HEK293 (cell line): ENCODE measurements around the gene NUP62.

Source experiments
- CTCF ChIA-PET: fragments of 350-600 bp; formaldehyde crosslinking; extraction: SDS; loops from one replicate; lab custom pipeline; 2021; ENCODE audit warnings: antibody characterized with exemption; lab: Yijun Ruan, JAX
- POLR2A ChIA-PET: fragments of 300-600 bp; formaldehyde crosslinking; extraction: SDS; loops from one replicate; lab custom pipeline; 2020; ENCODE audit warnings: antibody characterized with exemption, inconsistent platforms; lab: Yijun Ruan, JAX
- H3K27ac ChIP-seq: fragments of 200-500 bp; sonication (Bioruptor generic); 2 replicates; pipeline ENCODE4 v1.5.1; 2014; ENCODE audit warnings: low read depth, low read length, control low read depth, inconsistent platforms; ENCODE audit errors: extremely low read depth
- H3K36me3 ChIP-seq, 2 experiments: fragments of 200-500 bp in 1 of 2; sonication (Bioruptor generic) in 1 of 2; 1 replicate in 1 of 2; 2 replicates in 1 of 2; pipeline ENCODE4 v1.5.1; 2014 to 2017; ENCODE audit warnings: inconsistent platforms in 2 of 2, low read length in 2 of 2; ENCODE audit not compliant: control insufficient read depth in 2 of 2, insufficient read depth in 1 of 2
- H3K4me1 ChIP-seq: fragments of 200-500 bp; sonication (Bioruptor generic); 2 replicates; pipeline ENCODE4 v1.5.1; 2014; ENCODE audit warnings: mild to moderate bottlenecking, low read length, inconsistent platforms; ENCODE audit not compliant: control insufficient read depth, insufficient read depth
- H3K4me3 ChIP-seq: 2 replicates; pipeline ENCODE4 v1.5.1; 2011; ENCODE audit warnings: low read depth, mild to moderate bottlenecking, control low read depth, low read length, moderate library complexity
- H3K9me3 ChIP-seq: fragments of 200-500 bp; sonication (Bioruptor generic); 2 replicates; pipeline ENCODE4 v1.5.1; 2014; ENCODE audit warnings: low read depth, low read length, inconsistent platforms; ENCODE audit not compliant: control insufficient read depth, insufficient read depth
- BCL11B ChIP-seq: fragments of 450-650 bp; formaldehyde crosslinking; IDR thresholded peaks from 2 replicates; pipeline ENCODE4 v1.5.1; 2016; ENCODE audit warnings: low read depth, missing biosample characterization, missing genetic modification characterization
- GLIS1 ChIP-seq: fragments of 450-650 bp; formaldehyde crosslinking; IDR thresholded peaks from 2 replicates; pipeline ENCODE4 v1.5.1; 2016; ENCODE audit warnings: missing biosample characterization, missing genetic modification characterization
- HOXD13 ChIP-seq: sonication (generic); formaldehyde crosslinking; IDR thresholded peaks from 2 replicates; pipeline ENCODE4 v1.8.0; 2022; ENCODE audit warnings: missing genetic modification reagents, borderline replicate concordance
- KLF1 ChIP-seq: fragments of 450-650 bp; formaldehyde crosslinking; IDR thresholded peaks from 2 replicates; pipeline ENCODE4 v1.5.1; 2016; ENCODE audit warnings: missing biosample characterization, missing genetic modification characterization
- KLF10 ChIP-seq: fragments of 450-650 bp; IDR thresholded peaks from 2 replicates; pipeline ENCODE4 v1.5.1; 2018; ENCODE audit warnings: missing biosample characterization, mild to moderate bottlenecking, missing genetic modification characterization
- KLF7 ChIP-seq: fragments of 450-650 bp; formaldehyde crosslinking; IDR thresholded peaks from 2 replicates; pipeline ENCODE4 v1.5.1; 2016; ENCODE audit warnings: missing biosample characterization, missing genetic modification characterization, borderline replicate concordance
- KLF8 ChIP-seq: fragments of 450-650 bp; formaldehyde crosslinking; IDR thresholded peaks from 2 replicates; pipeline ENCODE4 v1.5.1; 2016; ENCODE audit warnings: missing biosample characterization, missing genetic modification characterization
- RBAK ChIP-seq: fragments of 450-650 bp; formaldehyde crosslinking; IDR thresholded peaks from 2 replicates; pipeline ENCODE4 v1.5.1; 2016; ENCODE audit warnings: missing biosample characterization, missing genetic modification characterization
- SP2 ChIP-seq: fragments of 450-650 bp; formaldehyde crosslinking; IDR thresholded peaks from 2 replicates; pipeline ENCODE4 v1.5.1; 2016; ENCODE audit warnings: missing biosample characterization, missing genetic modification characterization
- YY2 ChIP-seq: fragments of 450-650 bp; formaldehyde crosslinking; IDR thresholded peaks from 2 replicates; pipeline ENCODE4 v1.5.1; 2016; ENCODE audit warnings: missing biosample characterization, missing genetic modification characterization
- ZBTB17 ChIP-seq: fragments of 450-650 bp; formaldehyde crosslinking; IDR thresholded peaks from 2 replicates; pipeline ENCODE4 v1.5.1; 2016; ENCODE audit warnings: missing biosample characterization, missing genetic modification characterization
- ZNF132 ChIP-seq: fragments of 450-650 bp; formaldehyde crosslinking; IDR thresholded peaks from 2 replicates; pipeline ENCODE4 v1.5.1; 2017; ENCODE audit warnings: missing biosample characterization, missing genetic modification characterization, borderline replicate concordance
- ZNF155 ChIP-seq: fragments of 450-650 bp; formaldehyde crosslinking; IDR thresholded peaks from 2 replicates; pipeline ENCODE4 v1.5.1; 2016; ENCODE audit warnings: missing biosample characterization, missing genetic modification characterization
- ZNF239 ChIP-seq: fragments of 450-650 bp; formaldehyde crosslinking; IDR thresholded peaks from 2 replicates; pipeline ENCODE4 v1.5.1; 2016; ENCODE audit warnings: missing biosample characterization, missing genetic modification characterization
- ZNF292 ChIP-seq: fragments of 450-650 bp; formaldehyde crosslinking; IDR thresholded peaks from 2 replicates; pipeline ENCODE4 v1.5.1; 2016; ENCODE audit warnings: low read depth, missing biosample characterization, missing genetic modification characterization, borderline replicate concordance
- ZNF423 ChIP-seq: fragments of 450-650 bp; formaldehyde crosslinking; IDR thresholded peaks from 2 replicates; pipeline ENCODE4 v1.5.1; 2016; ENCODE audit warnings: missing biosample characterization, missing genetic modification characterization
- ZNF433 ChIP-seq: fragments of 450-650 bp; formaldehyde crosslinking; IDR thresholded peaks from 2 replicates; pipeline ENCODE4 v1.5.1; 2016; ENCODE audit warnings: missing biosample characterization, missing genetic modification characterization, low read depth
- ZNF544 ChIP-seq: fragments of 450-650 bp; formaldehyde crosslinking; IDR thresholded peaks from 2 replicates; pipeline ENCODE4 v1.5.0; 2017; ENCODE audit warnings: missing biosample characterization, missing genetic modification characterization
- ZNF600 ChIP-seq: fragments of 450-650 bp; formaldehyde crosslinking; IDR thresholded peaks from 2 replicates; pipeline ENCODE4 v1.5.1; 2016; ENCODE audit warnings: missing biosample characterization, missing genetic modification characterization
- TF ChIP-seq, protein P1 (sequence below): fragments of 450-650 bp; formaldehyde crosslinking; IDR thresholded peaks from 2 replicates; pipeline ENCODE4 v1.5.1; 2016; ENCODE audit warnings: missing biosample characterization, missing genetic modification characterization
- TF ChIP-seq, protein P2 (sequence below): fragments of 450-650 bp; formaldehyde crosslinking; IDR thresholded peaks from 2 replicates; pipeline ENCODE4 v1.5.1; 2017; ENCODE audit warnings: missing biosample characterization, missing genetic modification characterization
- TF ChIP-seq, protein P3 (sequence below): fragments of 450-650 bp; formaldehyde crosslinking; IDR thresholded peaks from 2 replicates; pipeline ENCODE4 v1.5.1; 2016; ENCODE audit warnings: missing biosample characterization, missing genetic modification characterization

NUP62 gene

DNA sequence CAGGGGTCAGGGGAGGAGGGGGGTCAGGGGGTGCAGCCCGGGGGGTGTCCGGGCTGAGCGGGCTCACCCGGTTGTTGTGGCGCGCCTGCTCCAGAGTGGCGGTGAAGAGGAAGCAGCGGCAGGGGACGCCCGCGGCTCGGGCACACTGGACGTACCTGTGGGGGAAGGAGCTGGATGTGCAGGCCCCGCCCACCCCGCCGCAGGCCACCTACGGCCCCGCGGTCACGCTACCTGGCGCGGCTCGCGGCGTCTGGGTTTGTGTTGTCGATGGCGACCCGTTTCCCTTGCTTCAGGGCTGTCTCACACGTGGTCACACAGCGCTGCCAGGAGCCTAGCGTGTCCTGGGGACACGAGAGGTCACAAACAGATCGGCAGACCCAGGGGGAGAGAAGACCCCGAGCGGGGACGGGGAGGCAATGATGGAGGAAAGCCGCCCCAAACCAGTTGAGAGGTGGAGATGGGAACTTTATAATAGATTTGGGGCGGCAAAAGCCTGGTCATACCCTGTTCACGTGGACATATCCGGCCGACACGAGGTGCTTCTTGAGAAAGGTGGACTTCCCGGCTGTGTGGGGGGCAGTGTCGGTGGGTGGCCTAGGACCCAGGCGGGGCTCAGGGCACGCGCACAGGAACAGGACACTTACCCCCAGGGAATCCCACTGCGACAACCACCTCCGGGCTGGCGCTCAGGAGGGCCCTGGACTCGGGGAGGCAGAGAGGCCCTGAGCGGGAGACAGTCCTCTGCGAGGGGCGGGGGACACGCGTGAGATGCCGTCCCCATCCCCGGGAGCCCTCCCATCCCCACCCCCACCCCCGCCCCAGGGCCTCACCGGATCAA, 67.5 kb downstream of the NUP62 start:
- ChIA-PET POLR2A (interaction anchor here (0.6 to 8.2 kb wide), 5 partner anchors 10 to 137 kb away, joined by 3 to 128 read pairs (median 4); partner anchors contain the start of genes AKT1S1, PTOV1 and TBC1D17), CTCF (no interaction called here)
- Histone ChIP-seq H3K4me1 (peaks cover 23% of the 10 kb centered on the region), H3K4me3 (no peak overlapping the region), H3K36me3 (peaks cover 21 to 78% of the 10 kb centered on the region in 2 experiments), H3K27ac (no peak overlapping the region)
- TF ChIP-seq KLF8 (tag by site-specific recombination), result peak; percentile 11; the same call in 1 of the 2 replicates
- TF ChIP-seq ZNF239 (tag by site-specific recombination), result no peak
- TF ChIP-seq GLIS1 (tag by site-specific recombination), result peak; percentile 29; the same call in 1 of the 2 replicates
- no peak for TF ChIP-seq ZNF544 (tag by site-specific recombination)
- TF ChIP-seq RBAK (tag by site-specific recombination), result no peak
- TF ChIP-seq, all 188 proteins: peak for 2
- no peaks in the 10 kb centered on the region for H3K9me3 ChIP-seq

DNA sequence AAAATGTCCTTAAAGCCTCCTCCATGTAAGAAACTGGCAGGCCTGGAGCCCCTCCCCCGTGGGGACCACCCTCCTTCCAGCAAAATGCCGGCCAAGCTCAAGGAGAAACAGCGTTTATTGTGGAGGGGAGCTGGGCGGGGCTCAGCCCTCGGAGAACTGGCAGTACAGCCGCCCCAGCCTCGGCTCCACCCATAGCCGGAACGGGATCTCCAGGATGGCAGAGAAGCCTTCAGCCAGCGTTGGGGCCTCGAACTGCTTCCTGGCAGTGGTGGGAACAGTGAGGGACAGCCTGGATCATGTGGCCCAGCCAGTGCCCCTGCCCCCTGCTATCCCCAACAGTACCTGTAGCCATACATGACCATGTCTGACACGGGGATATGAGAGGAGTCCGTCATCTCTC, 68.2 kb downstream of the NUP62 start:
- TF ChIP-seq BCL11B (tag by site-specific recombination) (0 out of 2 replicates have a peak, but pooled peaks have one; percentile 2), KLF10 (no peak), ZNF155 (no peak), ZBTB17 (tag by site-specific recombination) (peak; percentile 55; the same call in 1 of the 2 replicates), ZNF132 (tag by site-specific recombination) (no peak), ZNF292 (tag by site-specific recombination) (no peak), KLF1 (tag by site-specific recombination) (peak; percentile 76), YY2 (tag by site-specific recombination) (peak; percentile 35; the same call in 1 of the 2 replicates), ZNF600 (tag by site-specific recombination) (peak; percentile 78), ZNF433 (no peak), ZNF423 (tag by site-specific recombination) (no peak), KLF7 (0 out of 2 replicates have a peak, but pooled peaks have one; percentile 45), KLF8 (tag by site-specific recombination) (peak; percentile 27; the same call in 1 of the 2 replicates), SP2 (tag by site-specific recombination) (peak; percentile 50), HOXD13 (CRISPR knock-in tag) (no peak)
- TF ChIP-seq, protein P1, sequence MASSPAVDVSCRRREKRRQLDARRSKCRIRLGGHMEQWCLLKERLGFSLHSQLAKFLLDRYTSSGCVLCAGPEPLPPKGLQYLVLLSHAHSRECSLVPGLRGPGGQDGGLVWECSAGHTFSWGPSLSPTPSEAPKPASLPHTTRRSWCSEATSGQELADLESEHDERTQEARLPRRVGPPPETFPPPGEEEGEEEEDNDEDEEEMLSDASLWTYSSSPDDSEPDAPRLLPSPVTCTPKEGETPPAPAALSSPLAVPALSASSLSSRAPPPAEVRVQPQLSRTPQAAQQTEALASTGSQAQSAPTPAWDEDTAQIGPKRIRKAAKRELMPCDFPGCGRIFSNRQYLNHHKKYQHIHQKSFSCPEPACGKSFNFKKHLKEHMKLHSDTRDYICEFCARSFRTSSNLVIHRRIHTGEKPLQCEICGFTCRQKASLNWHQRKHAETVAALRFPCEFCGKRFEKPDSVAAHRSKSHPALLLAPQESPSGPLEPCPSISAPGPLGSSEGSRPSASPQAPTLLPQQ, result 0 out of 2 replicates have a peak, but pooled peaks have one; percentile 16
- TF ChIP-seq, protein P2, sequence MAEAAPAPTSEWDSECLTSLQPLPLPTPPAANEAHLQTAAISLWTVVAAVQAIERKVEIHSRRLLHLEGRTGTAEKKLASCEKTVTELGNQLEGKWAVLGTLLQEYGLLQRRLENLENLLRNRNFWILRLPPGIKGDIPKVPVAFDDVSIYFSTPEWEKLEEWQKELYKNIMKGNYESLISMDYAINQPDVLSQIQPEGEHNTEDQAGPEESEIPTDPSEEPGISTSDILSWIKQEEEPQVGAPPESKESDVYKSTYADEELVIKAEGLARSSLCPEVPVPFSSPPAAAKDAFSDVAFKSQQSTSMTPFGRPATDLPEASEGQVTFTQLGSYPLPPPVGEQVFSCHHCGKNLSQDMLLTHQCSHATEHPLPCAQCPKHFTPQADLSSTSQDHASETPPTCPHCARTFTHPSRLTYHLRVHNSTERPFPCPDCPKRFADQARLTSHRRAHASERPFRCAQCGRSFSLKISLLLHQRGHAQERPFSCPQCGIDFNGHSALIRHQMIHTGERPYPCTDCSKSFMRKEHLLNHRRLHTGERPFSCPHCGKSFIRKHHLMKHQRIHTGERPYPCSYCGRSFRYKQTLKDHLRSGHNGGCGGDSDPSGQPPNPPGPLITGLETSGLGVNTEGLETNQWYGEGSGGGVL (tag by site-specific recombination), result no peak
- TF ChIP-seq, protein P3, sequence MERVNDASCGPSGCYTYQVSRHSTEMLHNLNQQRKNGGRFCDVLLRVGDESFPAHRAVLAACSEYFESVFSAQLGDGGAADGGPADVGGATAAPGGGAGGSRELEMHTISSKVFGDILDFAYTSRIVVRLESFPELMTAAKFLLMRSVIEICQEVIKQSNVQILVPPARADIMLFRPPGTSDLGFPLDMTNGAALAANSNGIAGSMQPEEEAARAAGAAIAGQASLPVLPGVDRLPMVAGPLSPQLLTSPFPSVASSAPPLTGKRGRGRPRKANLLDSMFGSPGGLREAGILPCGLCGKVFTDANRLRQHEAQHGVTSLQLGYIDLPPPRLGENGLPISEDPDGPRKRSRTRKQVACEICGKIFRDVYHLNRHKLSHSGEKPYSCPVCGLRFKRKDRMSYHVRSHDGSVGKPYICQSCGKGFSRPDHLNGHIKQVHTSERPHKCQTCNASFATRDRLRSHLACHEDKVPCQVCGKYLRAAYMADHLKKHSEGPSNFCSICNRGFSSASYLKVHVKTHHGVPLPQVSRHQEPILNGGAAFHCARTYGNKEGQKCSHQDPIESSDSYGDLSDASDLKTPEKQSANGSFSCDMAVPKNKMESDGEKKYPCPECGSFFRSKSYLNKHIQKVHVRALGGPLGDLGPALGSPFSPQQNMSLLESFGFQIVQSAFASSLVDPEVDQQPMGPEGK (tag by site-specific recombination), result peak; percentile 37; the same call in 1 of the 2 replicates
- TF ChIP-seq, all 188 proteins: peak for 10
- Histone ChIP-seq H3K27ac (peak overlapping the region; percentile 66), H3K4me3 (no peak overlapping the region), H3K9me3 (no peaks in the 10 kb centered on the region), H3K4me1 (peaks cover 16% of the 10 kb centered on the region), H3K36me3 (peaks cover 21 to 85% of the 10 kb centered on the region in 2 experiments)
- ChIA-PET CTCF (no interaction called here), POLR2A (interaction anchor here (0.6 to 8.2 kb wide), 6 partner anchors 8 to 137 kb away, joined by 3 to 128 read pairs (median 4); partner anchors contain the start of genes AKT1S1, PTOV1 and TBC1D17)
